SK-N-SH treated with all-trans-retinoic acid at 6 μM for 48 hours (cell line): Measurements from ENCODE around the gene HIP1.

Experiments used
- ESRRG ChIP-seq: fragments of 250-450 bp; sonication (Bioruptor Pico); IDR thresholded peaks from 2 replicates; pipeline ENCODE4 v1.6.1; 2021; ENCODE audit warnings: mild to moderate bottlenecking
- ISL1 ChIP-seq: fragments of 250-450 bp; sonication (Bioruptor Pico); IDR thresholded peaks from 2 replicates; pipeline ENCODE4 v2.1.2; 2022; ENCODE audit warnings: mild to moderate bottlenecking, moderate library complexity
- PPARA ChIP-seq: fragments of 250-450 bp; sonication (Bioruptor Pico); IDR thresholded peaks from 2 replicates; pipeline ENCODE4 v1.5.0; 2020; ENCODE audit warnings: mild to moderate bottlenecking, borderline replicate concordance
- SNAI2 ChIP-seq: fragments of 250-450 bp; sonication (Bioruptor Pico); IDR thresholded peaks from 2 replicates; pipeline ENCODE4 v1.5.0; 2020; ENCODE audit warnings: mild to moderate bottlenecking, moderate library complexity
- TOX ChIP-seq: fragments of 250-450 bp; sonication (Bioruptor Pico); IDR thresholded peaks from 2 replicates; pipeline ENCODE4 v1.8.0; 2021; ENCODE audit warnings: mild to moderate bottlenecking, moderate library complexity, borderline replicate concordance
- ZC3H10 ChIP-seq: fragments of 250-450 bp; sonication (Bioruptor Pico); IDR thresholded peaks from 2 replicates; pipeline ENCODE4 v1.5.1; 2021; ENCODE audit warnings: mild to moderate bottlenecking, moderate library complexity
- ZFP3 ChIP-seq: fragments of 250-450 bp; sonication (Bioruptor Pico); IDR thresholded peaks from 2 replicates; pipeline ENCODE4 v1.5.0; 2020; ENCODE audit warnings: mild to moderate bottlenecking, moderate library complexity
- ZFP30 ChIP-seq: fragments of 450-650 bp; formaldehyde crosslinking; IDR thresholded peaks from 2 replicates; pipeline ENCODE4 v1.5.0; 2022; ENCODE audit warnings: mild to moderate bottlenecking, moderate library complexity
- ZNF565 ChIP-seq: fragments of 450-650 bp; formaldehyde crosslinking; conservative IDR thresholded peaks from 2 replicates; pipeline ENCODE4 v1.5.0; 2020; ENCODE audit warnings: low read depth, mild to moderate bottlenecking, moderate library complexity
- TF ChIP-seq, protein P1 (sequence below): fragments of 250-450 bp; sonication (Bioruptor Pico); IDR thresholded peaks from 2 replicates; pipeline ENCODE4 v1.5.0; 2020; ENCODE audit warnings: mild to moderate bottlenecking, moderate library complexity
- TF ChIP-seq, protein P2 (sequence below): fragments of 250-450 bp; sonication (Bioruptor Pico); IDR thresholded peaks from 2 replicates; pipeline ENCODE4 v1.8.0; 2020; ENCODE audit warnings: mild to moderate bottlenecking, moderate library complexity, borderline replicate concordance
- TF ChIP-seq, protein P3 (sequence below): fragments of 250-450 bp; sonication (Bioruptor Pico); IDR thresholded peaks from 2 replicates; pipeline ENCODE4 v1.8.0; 2021; ENCODE audit warnings: low read depth, mild to moderate bottlenecking, moderate library complexity, borderline replicate concordance
- TF ChIP-seq, protein P4 (sequence below): fragments of 250-450 bp; sonication (Bioruptor Pico); IDR thresholded peaks from 2 replicates; pipeline ENCODE4 v1.5.1; 2020; ENCODE audit warnings: low read depth, mild to moderate bottlenecking, moderate library complexity

DNA sequence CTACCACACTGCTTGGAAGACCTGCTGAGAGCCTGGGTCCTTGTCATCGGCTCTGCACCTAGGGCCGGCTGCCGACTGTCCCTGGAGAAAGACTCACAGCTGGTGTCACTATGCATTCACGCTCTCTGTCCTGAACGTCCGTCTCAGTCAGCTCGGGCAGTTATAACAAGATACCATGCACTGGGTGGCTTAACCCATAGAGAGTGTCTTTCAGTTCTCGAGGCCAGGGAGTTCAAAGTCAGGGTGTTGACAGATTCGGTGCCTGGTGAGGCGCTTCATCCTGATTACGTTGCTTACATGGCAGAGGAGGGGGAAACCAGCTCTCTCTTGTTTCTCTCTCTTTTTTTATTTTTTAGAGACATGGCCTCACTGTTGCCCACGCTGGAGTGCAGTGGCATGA is 155.5 kb downstream of the HIP1 start:
- TF ChIP-seq TOX (CRISPR knock-in tag), result no peak
- no peak for TF ChIP-seq PPARA (CRISPR knock-in tag)
- no peak for TF ChIP-seq ZFP3 (CRISPR knock-in tag)
- TF ChIP-seq, protein P1, sequence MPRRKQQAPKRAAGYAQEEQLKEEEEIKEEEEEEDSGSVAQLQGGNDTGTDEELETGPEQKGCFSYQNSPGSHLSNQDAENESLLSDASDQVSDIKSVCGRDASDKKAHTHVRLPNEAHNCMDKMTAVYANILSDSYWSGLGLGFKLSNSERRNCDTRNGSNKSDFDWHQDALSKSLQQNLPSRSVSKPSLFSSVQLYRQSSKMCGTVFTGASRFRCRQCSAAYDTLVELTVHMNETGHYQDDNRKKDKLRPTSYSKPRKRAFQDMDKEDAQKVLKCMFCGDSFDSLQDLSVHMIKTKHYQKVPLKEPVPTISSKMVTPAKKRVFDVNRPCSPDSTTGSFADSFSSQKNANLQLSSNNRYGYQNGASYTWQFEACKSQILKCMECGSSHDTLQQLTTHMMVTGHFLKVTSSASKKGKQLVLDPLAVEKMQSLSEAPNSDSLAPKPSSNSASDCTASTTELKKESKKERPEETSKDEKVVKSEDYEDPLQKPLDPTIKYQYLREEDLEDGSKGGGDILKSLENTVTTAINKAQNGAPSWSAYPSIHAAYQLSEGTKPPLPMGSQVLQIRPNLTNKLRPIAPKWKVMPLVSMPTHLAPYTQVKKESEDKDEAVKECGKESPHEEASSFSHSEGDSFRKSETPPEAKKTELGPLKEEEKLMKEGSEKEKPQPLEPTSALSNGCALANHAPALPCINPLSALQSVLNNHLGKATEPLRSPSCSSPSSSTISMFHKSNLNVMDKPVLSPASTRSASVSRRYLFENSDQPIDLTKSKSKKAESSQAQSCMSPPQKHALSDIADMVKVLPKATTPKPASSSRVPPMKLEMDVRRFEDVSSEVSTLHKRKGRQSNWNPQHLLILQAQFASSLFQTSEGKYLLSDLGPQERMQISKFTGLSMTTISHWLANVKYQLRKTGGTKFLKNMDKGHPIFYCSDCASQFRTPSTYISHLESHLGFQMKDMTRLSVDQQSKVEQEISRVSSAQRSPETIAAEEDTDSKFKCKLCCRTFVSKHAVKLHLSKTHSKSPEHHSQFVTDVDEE (CRISPR knock-in tag), result no peak
- TF ChIP-seq ESRRG (CRISPR knock-in tag), result no peak
- TF ChIP-seq ZFP30 (CRISPR knock-in tag), result no peak
- TF ChIP-seq ZNF565 (CRISPR knock-in tag), result no peak
- TF ChIP-seq ISL1 (CRISPR knock-in tag), result no peak
- no peak for TF ChIP-seq ZC3H10 (CRISPR knock-in tag)
- TF ChIP-seq, protein P2, sequence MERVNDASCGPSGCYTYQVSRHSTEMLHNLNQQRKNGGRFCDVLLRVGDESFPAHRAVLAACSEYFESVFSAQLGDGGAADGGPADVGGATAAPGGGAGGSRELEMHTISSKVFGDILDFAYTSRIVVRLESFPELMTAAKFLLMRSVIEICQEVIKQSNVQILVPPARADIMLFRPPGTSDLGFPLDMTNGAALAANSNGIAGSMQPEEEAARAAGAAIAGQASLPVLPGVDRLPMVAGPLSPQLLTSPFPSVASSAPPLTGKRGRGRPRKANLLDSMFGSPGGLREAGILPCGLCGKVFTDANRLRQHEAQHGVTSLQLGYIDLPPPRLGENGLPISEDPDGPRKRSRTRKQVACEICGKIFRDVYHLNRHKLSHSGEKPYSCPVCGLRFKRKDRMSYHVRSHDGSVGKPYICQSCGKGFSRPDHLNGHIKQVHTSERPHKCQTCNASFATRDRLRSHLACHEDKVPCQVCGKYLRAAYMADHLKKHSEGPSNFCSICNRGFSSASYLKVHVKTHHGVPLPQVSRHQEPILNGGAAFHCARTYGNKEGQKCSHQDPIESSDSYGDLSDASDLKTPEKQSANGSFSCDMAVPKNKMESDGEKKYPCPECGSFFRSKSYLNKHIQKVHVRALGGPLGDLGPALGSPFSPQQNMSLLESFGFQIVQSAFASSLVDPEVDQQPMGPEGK, result no peak
- TF ChIP-seq, protein P3, sequence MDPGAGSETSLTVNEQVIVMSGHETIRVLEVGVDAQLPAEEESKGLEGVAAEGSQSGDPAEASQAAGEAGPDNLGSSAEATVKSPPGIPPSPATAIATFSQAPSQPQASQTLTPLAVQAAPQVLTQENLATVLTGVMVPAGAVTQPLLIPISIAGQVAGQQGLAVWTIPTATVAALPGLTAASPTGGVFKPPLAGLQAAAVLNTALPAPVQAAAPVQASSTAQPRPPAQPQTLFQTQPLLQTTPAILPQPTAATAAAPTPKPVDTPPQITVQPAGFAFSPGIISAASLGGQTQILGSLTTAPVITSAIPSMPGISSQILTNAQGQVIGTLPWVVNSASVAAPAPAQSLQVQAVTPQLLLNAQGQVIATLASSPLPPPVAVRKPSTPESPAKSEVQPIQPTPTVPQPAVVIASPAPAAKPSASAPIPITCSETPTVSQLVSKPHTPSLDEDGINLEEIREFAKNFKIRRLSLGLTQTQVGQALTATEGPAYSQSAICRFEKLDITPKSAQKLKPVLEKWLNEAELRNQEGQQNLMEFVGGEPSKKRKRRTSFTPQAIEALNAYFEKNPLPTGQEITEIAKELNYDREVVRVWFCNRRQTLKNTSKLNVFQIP (CRISPR knock-in tag), result no peak
- no peak for TF ChIP-seq SNAI2 (CRISPR knock-in tag)
- TF ChIP-seq, protein P4, sequence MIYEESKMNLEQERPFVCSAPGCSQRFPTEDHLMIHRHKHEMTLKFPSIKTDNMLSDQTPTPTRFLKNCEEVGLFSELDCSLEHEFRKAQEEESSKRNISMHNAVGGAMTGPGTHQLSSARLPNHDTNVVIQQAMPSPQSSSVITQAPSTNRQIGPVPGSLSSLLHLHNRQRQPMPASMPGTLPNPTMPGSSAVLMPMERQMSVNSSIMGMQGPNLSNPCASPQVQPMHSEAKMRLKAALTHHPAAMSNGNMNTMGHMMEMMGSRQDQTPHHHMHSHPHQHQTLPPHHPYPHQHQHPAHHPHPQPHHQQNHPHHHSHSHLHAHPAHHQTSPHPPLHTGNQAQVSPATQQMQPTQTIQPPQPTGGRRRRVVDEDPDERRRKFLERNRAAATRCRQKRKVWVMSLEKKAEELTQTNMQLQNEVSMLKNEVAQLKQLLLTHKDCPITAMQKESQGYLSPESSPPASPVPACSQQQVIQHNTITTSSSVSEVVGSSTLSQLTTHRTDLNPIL (CRISPR knock-in tag), result no peak
